ENCODE results near the gene INAVA. TPM values are rescaled to one million over a fixed set of nuclear protein-coding genes. Genes with fewer than 3 reads are reported as not detected.

Gene INAVA
- total and polyA plus RNA-seq, 2 of the 13 experiments (the other 11 are each of a cell fraction or from before 2014, with no cell fraction given), result 6.0 to 13.5 TPM

GRCh38 chr1:200895801-200896530 lies 1.3 kb downstream of the INAVA start (continued):
- TF ChIP-seq BCLAF1 (IDR thresholded peaks at IDR 0.05) (no peak), MIXL1 (CRISPR knock-in tag; IDR thresholded peaks at IDR 0.05) (peak; percentile 84), BHLHE40 (IDR thresholded peaks at IDR 0.05; ENCODE audit: low read length) (peak; percentile 28; the same call in 1 of the 2 replicates), SRSF4 (IDR thresholded peaks at IDR 0.05; ENCODE audit: low read depth, low read length, poor library complexity, severe bottlenecking) (no peak), POLR2AphosphoS5 (IDR thresholded peaks at IDR 0.05; ENCODE audit: low read depth, low read length) (peak; percentile 44; the same call in 1 of the 2 replicates), ZNF282 (IDR thresholded peaks at IDR 0.05; ENCODE audit: partially characterized antibody) (no peak), SP5 (CRISPR knock-in tag; IDR thresholded peaks at IDR 0.05; ENCODE audit: borderline replicate concordance, low read depth) (0 out of 2 replicates have a peak, but pooled peaks have one; percentile 42), ZNF768 (CRISPR knock-in tag; IDR thresholded peaks at IDR 0.05) (no peak), ZMAT3 (CRISPR knock-in tag; conservative IDR thresholded peaks at IDR 0.05) (0 out of 2 replicates have a peak, but pooled peaks have one; percentile 1), AHR (CRISPR knock-in tag; IDR thresholded peaks at IDR 0.05) (no peak), ZFY (CRISPR knock-in tag; IDR thresholded peaks at IDR 0.05) (0 out of 2 replicates have a peak, but pooled peaks have one; percentile 2), ZNF501 (CRISPR knock-in tag; IDR thresholded peaks at IDR 0.05) (peak; percentile 0; the same call in 1 of the 2 replicates), HNF1A (IDR thresholded peaks at IDR 0.05; ENCODE audit: low read depth) (peak; percentile 87), HNF1A (CRISPR knock-in tag; IDR thresholded peaks at IDR 0.05; ENCODE audit: borderline replicate concordance) (peak; percentile 72), MEF2D (CRISPR knock-in tag; IDR thresholded peaks at IDR 0.05) (no peak)
- TF ChIP-seq, protein P1, sequence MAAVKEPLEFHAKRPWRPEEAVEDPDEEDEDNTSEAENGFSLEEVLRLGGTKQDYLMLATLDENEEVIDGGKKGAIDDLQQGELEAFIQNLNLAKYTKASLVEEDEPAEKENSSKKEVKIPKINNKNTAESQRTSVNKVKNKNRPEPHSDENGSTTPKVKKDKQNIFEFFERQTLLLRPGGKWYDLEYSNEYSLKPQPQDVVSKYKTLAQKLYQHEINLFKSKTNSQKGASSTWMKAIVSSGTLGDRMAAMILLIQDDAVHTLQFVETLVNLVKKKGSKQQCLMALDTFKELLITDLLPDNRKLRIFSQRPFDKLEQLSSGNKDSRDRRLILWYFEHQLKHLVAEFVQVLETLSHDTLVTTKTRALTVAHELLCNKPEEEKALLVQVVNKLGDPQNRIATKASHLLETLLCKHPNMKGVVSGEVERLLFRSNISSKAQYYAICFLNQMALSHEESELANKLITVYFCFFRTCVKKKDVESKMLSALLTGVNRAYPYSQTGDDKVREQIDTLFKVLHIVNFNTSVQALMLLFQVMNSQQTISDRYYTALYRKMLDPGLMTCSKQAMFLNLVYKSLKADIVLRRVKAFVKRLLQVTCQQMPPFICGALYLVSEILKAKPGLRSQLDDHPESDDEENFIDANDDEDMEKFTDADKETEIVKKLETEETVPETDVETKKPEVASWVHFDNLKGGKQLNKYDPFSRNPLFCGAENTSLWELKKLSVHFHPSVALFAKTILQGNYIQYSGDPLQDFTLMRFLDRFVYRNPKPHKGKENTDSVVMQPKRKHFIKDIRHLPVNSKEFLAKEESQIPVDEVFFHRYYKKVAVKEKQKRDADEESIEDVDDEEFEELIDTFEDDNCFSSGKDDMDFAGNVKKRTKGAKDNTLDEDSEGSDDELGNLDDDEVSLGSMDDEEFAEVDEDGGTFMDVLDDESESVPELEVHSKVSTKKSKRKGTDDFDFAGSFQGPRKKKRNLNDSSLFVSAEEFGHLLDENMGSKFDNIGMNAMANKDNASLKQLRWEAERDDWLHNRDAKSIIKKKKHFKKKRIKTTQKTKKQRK (IDR thresholded peaks at IDR 0.05; ENCODE audit: low read length), result no peak
- TF ChIP-seq, protein P2, sequence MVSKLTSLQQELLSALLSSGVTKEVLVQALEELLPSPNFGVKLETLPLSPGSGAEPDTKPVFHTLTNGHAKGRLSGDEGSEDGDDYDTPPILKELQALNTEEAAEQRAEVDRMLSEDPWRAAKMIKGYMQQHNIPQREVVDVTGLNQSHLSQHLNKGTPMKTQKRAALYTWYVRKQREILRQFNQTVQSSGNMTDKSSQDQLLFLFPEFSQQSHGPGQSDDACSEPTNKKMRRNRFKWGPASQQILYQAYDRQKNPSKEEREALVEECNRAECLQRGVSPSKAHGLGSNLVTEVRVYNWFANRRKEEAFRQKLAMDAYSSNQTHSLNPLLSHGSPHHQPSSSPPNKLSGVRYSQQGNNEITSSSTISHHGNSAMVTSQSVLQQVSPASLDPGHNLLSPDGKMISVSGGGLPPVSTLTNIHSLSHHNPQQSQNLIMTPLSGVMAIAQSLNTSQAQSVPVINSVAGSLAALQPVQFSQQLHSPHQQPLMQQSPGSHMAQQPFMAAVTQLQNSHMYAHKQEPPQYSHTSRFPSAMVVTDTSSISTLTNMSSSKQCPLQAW (CRISPR knock-in tag; IDR thresholded peaks at IDR 0.05), result no peak
